CD4-positive, alpha-beta T cell treated with Interleukin-15 for 4 hours (primary cell): ENCODE data around the gene VEGFA.

Experiments used
- DNase-seq: peaks from one replicate; pipeline ENCODE4 v3.0.0-alpha.2; 2020; ENCODE audit warnings: low spot score

Gene VEGFA

DNA sequence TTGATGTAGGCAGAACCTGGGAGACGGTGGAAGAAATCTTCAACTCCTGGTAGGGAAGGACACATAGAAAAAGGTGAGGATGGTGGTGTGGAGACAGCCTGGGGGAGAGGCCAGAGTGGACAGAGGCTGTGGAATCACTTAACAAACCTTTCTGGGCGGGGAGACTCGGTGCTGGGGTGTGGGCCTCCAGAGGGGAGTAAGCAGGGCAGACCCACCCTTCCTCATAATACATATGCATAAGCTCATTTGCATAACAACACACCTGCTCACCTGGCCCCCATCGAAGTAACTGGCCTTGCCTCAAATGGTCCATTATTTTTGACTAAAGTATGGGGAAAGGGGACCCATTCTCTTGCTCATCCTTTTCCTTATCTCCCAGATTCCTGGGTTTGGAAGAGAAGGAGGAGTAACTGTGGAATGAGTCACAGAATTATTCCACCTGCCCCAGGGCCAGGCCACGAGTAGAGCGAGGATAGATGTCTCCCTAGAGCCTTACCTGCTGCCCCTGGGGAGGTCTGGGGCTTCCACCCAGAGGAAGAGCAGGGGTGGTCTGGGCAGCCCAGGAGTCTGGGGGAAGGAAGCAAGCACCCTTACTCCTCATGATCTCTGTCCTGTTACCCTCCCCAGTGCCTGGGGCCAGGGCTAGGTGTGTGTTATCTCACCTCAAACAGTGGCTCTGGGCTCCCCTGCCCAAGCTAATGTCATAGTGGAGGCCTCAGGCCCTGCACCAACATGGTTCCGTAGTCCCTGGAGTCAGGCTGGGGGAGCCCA, 10.7 kb upstream of the VEGFA start:
- no peak for DNase-seq

DNA sequence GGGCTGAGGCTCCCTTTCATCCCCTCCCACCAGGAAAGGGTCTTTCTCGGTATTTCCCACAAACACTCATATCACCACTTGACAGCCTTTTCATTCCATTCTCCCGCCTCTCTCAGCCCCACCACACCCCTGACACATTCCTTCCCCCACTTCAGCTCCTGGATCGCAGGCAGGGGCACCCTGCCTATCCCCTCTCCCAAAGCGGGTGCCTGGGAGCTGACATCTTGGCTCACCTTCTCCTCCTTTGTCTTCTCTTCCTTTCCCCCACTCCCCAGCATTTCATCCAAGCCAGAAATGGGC, 10.2 kb upstream of the VEGFA start:
- DNase-seq = no peak

DNA sequence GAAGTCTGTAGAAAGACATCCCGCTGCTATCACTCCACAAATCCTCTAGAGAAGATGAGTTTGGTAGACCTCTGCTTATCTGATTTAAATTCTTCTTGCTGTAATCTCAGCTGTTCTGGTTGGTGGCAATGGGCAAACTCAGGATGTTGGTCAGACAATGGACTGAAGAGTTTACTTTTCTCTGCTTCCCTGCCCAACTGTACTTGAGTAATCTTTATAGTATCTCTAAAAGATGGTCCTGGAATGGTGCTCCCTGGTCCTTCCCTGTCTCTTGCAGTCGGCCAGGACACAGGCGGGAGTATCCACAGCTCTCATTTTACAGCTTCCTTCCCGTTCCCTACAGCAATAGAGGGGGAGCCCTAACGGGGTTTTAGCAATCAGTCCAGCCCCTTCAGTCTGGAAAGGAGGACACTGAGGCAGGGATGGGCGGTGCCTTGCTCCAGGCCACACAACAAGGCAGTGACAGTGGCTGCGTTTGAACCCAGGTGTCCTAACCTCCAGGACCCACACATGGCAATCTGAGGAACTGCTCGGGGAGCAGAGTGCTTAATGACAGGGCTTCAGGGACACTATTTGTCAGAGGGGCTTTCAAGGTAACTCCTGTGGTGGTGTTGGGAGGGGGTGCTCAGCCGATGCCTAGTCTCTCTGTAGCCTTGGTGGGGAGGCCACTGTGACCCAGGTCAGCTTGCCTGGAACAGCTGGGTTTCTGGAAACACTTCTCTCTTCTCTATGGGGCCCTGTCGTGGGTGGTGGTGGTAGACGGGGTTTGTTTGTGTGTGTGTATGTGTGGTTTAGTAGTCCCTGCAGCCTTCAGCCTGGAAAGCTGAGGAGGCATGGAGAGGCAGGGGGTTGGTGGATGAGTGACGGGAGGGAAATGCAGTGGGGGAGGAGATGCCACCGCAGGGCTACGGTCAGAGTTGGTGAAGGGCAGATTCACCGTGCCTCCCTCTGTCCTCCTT, 9.5 kb upstream of the VEGFA start:
- DNase-seq = no peak

DNA sequence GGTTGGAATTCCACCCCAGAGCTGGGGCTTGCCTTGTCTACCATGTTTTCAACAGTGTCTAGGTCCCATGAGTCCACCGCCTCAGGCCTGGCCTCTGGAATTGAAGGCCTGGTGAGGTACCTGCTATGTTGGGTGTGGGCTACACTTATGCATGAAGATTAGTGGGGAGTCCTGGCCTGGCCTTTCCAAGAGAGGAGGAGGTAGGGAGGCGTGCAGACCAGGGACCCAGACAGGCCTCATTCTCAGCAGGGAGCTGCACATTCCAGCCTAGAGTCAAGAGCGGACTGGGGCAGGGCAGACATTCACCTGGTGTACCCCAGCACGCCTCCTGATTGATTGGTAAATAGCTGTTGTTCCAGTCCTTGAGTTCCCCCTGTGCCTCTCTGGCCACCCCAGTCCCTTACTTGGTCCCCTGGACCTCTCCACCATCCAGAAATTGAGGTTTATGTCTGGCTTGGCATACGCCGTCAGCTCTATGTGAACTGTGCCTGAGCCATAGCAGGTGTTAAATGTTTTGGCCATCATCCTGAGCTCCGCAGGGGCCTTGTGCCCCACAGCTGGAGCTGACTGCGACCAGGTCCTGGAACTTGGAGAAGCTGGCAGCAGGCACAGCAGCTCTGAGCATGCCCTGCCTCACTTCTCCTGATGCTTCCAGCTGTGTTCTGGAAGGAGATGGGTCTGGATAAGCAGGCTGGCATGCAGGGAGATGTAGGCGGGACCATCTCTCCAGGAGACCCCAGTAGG, 8.2 kb upstream of the VEGFA start:
- no peak for DNase-seq

DNA sequence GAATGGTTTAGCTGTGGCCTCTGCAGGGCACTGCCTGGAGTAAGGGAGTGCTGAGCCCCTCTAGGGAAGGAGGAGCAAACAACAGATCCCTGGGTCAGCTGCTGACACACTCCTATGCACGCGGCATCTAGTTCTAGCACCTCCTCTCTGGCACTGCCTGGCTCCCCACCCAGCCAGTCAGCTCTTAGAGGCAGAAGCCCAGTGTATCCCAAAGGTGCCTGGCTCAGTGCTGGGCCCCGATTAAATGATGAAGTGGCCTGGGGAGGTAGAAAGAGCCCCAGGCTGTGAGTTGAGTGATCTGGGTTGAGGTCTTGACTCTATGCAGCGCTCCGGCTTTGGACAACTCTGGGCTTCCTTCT, 7.6 kb upstream of the VEGFA start:
- DNase-seq = no peak

DNA sequence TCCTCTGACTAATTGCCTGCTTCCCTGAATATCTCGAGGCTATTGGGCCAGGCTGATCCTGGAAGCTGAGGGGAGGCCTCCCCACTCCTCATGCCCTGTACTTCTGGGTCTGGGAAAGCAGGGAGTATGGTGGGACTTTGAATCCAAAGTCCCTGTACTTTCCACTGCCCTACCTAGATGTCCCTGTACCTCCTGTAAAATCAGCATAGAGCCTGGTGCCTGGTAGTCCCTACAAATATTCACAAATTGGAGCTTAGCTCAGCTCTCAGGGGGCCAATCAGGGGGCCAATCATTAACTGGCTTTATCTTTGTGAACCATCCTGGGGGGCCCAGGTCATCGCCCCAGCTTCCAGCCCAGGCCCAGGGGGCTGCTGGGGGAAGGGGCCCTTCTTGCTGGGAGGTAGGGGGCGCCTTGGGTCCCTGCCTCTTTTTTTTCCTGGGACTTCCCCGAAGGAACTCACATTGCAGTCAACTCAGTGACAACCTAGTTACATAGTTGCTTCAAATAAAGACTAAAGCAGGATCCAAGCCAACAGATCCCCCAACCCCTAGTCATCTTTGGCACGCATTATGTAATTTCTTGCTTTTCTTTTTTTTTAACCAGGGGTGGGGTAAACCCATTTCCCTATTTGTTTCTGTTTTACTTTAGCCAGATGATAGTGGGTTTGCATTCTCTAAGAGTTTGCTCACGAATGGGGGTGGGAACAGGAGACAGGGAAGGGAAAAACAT, 6.9 kb upstream of the VEGFA start:
- no peak for DNase-seq

DNA sequence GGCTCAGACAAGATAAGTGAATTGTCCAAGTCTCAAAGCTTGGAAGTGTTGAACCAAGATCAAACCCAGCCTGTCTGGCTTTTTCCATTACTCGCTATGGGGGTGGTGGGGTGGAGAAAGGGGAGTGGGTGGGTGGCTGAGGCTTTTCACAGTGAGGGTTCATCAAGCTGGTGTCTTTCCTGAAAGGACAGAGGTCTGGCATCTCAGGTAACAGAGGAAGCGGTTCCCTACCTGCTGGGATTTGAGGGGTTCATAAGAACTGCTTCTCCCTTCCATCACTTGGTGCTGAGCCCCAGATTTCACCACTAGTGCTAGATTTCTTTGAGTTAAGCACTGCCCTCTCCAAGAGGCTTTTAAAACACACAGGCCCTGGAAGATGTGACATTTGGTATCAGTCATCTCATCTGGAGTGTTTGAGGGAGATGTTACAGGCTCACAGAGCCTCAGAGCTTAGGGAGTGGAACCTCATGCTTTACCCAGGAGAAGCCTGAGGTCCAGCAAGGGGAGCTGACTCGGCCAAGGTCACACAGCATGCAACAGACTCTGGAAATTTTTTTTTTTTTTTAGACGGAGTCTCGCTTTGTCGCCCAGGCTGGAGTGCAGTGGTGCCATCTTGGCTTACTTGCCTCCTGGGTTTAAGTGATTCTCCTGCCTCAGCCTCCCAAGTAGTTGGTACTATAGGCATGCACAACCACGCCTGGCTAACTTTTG, 6.0 kb upstream of the VEGFA start:
- DNase-seq = no peak

DNA sequence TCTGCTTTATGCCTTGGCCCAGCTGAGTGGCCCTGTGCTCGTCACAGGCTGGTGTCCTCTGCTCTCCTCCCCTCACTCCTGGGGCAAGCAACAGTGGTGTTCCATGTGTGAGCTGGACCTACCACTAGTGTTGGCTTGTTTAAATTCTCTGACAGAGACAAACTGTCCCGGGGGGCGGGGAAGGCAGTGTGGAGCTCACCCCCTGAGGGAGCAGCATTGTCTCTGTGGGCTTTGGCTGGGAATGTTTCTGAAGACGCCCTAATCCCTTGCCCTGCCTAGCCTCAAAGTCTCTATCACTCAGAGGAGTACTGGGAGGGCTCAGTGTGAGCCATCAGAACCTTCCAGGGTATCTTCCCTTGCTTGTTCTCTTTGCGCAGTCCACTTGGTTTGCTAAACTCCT, 5.2 kb upstream of the VEGFA start:
- DNase-seq = no peak

DNA sequence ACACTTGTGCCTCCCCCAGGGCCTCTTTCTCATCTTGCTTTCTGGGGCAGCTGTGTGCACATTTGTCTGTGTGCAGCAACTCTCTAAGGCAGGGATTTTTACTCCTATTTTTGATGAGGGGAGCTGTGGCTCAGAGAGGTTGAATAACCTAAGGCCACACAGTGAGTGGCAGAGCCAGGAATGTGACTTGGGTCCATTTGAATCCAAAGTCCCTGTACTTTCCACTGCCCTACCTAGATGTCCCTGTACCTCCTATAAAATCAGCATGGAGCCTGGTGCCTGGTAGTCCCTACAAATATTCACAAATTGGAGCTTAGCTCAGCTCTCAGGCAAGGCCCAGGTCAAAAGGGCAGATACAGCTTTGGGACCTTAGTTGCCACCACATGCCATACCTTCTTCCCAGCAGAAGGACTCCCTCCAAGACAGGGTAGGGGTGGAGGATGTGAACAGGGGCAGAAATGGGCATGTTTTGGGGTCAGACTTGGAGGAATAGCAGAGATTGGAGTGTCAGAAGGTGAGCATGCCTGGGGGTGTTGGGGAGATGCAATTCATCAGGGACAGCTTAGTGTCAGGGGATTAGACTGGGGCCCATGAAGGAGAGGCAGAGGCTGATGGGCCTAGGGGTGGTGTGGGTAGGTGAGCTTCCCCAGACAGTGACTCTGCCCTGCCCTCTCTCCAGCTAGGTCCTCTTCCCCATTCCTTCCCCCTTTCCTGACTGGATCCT, 4.1 kb upstream of the VEGFA start:
- no peak for DNase-seq

DNA sequence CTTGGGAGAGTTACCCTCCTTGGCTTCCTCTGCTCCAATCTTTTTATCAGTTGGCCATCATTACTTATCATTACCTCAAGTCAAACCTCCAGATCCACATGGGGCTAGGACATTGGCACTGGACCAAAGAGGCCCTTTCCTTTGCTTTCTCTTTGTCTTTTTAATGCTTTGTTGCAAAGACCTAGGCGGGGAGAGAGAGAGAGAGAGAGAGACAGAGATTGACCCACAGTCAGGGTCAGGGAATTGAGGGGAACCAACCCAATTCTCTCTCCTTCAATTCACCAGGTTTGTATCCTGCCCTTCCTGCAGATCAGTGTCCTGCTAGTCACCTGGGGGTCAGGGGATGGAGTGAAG, 3.5 kb upstream of the VEGFA start:
- DNase-seq = no peak

DNA sequence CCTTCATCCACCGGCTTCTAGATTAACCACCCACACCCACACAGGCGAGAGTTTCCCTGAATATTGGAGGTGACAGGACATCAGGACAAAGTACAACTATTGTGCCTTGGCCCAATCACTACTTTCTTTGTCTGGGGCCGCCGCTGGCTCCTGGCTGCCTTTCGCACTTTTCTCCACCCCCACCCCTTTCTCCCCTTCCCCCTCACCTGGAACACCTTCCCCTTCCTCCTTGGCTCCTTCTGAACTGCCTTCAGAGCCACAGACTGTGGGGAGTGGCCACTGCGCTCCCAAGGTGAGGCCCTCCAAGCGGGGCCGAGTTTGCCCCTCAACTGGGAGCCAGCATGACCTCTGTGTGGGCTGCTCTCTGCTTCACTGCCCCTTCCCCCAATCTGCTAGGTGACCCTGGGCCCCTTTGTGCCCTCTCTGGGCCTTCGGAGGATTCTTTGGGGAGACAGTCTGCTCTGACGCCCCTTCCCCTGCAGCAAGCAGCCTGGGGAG, 3.0 kb upstream of the VEGFA start:
- DNase-seq = no peak

DNA sequence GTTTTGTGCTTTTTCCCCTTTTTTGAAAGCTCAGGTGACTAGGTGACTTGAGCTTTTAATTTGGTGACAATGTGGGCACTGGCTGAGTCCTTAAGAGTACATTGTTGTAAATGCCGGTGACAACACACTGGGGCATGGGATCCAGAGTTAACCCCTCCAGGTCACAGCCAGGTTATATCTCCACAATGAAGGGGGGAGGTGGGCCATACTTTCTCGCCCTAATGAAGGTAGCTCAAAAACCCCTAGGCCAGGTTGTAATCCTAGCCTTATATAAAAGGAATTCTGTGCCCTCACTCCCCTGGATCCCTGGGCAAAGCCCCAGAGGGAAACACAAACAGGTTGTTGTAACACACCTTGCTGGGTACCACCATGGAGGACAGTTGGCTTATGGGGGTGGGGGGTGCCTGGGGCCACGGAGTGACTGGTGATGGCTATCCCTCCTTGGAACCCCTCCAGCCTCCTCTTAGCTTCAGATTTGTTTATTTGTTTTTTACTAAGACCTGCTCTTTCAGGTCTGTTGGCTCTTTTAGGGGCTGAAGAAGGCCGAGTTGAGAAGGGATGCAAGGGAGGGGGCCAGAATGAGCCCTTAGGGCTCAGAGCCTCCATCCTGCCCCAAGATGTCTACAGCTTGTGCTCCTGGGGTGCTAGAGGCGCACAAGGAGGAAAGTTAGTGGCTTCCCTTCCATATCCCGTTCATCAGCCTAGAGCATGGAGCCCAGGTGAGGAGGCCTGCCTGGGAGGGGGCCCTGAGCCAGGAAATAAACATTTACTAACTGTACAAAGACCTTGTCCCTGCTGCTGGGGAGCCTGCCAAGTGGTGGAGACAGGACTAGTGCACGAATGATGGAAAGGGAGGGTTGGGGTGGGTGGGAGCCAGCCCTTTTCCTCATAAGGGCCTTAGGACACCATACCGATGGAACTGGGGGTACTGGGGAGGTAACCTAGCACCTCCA, 2.2 kb upstream of the VEGFA start:
- no peak for DNase-seq

DNA sequence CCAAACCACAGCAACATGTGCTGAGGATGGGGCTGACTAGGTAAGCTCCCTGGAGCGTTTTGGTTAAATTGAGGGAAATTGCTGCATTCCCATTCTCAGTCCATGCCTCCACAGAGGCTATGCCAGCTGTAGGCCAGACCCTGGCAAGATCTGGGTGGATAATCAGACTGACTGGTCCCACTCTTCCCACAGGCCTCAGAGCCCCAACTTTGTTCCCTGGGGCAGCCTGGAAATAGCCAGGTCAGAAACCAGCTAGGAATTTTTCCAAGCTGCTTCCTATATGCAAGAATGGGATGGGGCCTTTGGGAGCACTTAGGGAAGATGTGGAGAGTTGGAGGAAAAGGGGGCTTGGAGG, 1.5 kb upstream of the VEGFA start:
- no peak for DNase-seq

DNA sequence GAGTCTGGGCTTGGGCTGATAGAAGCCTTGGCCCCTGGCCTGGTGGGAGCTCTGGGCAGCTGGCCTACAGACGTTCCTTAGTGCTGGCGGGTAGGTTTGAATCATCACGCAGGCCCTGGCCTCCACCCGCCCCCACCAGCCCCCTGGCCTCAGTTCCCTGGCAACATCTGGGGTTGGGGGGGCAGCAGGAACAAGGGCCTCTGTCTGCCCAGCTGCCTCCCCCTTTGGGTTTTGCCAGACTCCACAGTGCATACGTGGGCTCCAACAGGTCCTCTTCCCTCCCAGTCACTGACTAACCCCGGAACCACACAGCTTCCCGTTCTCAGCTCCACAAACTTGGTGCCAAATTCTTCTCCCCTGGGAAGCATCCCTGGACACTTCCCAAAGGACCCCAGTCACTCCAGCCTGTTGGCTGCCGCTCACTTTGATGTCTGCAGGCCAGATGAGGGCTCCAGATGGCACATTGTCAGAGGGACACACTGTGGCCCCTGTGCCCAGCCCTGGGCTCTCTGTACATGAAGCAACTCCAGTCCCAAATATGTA, 957 bp upstream of the VEGFA start:
- DNase-seq = no peak

DNA sequence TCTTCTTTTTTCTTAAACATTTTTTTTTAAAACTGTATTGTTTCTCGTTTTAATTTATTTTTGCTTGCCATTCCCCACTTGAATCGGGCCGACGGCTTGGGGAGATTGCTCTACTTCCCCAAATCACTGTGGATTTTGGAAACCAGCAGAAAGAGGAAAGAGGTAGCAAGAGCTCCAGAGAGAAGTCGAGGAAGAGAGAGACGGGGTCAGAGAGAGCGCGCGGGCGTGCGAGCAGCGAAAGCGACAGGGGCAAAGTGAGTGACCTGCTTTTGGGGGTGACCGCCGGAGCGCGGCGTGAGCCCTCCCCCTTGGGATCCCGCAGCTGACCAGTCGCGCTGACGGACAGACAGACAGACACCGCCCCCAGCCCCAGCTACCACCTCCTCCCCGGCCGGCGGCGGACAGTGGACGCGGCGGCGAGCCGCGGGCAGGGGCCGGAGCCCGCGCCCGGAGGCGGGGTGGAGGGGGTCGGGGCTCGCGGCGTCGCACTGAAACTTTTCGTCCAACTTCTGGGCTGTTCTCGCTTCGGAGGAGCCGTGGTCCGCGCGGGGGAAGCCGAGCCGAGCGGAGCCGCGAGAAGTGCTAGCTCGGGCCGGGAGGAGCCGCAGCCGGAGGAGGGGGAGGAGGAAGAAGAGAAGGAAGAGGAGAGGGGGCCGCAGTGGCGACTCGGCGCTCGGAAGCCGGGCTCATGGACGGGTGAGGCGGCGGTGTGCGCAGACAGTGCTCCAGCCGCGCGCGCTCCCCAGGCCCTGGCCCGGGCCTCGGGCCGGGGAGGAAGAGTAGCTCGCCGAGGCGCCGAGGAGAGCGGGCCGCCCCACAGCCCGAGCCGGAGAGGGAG, 580 bp downstream of the VEGFA start:
- DNase-seq = peak; percentile 7

DNA sequence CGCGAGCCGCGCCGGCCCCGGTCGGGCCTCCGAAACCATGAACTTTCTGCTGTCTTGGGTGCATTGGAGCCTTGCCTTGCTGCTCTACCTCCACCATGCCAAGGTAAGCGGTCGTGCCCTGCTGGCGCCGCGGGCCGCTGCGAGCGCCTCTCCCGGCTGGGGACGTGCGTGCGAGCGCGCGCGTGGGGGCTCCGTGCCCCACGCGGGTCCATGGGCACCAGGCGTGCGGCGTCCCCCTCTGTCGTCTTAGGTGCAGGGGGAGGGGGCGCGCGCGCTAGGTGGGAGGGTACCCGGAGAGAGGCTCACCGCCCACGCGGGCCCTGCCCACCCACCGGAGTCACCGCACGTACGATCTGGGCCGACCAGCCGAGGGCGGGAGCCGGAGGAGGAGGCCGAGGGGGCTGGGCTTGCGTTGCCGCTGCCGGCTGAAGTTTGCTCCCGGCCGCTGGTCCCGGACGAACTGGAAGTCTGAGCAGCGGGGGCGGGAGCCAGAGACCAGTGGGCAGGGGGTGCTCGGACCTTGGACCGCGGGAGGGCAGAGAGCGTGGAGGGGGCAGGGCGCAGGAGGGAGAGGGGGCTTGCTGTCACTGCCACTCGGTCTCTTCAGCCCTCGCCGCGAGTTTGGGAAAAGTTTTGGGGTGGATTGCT, 1.3 kb downstream of the VEGFA start:
- DNase-seq = peak; percentile 38

DNA sequence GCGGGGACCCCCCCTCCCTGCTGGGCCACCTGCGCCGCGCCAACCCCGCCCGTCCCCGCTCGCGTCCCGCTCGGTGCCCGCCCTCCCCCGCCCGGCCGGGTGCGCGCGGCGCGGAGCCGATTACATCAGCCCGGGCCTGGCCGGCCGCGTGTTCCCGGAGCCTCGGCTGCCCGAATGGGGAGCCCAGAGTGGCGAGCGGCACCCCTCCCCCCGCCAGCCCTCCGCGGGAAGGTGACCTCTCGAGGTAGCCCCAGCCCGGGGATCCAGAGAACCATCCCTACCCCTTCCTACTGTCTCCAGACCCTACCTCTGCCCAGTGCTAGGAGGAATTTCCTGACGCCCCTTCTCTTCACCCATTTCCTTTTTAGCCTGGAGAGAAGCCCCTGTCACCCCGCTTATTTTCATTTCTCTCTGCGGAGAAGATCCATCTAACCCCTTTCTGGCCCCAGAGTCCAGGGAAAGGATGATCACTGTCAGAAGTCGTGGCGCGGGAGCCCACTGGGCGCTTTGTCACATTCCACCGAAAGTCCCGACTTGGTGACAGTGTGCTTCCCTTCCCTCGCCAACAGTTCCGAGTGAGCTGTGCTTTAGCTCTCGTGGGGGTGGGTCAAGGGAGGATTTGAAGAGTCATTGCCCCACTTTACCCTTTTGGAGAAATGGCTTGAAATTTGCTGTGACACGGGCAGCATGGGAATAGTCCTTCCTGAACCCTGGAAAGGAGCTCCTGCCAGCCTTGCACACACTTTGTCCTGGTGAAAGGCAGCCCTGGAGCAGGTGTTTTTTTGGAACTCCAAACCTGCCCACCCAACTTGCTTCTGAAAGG, 2.1 kb downstream of the VEGFA start:
- no peak for DNase-seq
